ENCODE measurements around the gene FARP1.

GRCh38 chr13:98221234-98221633 is 78.3 kb downstream of the FARP1 start:
- TF ChIP-seq, protein P1, sequence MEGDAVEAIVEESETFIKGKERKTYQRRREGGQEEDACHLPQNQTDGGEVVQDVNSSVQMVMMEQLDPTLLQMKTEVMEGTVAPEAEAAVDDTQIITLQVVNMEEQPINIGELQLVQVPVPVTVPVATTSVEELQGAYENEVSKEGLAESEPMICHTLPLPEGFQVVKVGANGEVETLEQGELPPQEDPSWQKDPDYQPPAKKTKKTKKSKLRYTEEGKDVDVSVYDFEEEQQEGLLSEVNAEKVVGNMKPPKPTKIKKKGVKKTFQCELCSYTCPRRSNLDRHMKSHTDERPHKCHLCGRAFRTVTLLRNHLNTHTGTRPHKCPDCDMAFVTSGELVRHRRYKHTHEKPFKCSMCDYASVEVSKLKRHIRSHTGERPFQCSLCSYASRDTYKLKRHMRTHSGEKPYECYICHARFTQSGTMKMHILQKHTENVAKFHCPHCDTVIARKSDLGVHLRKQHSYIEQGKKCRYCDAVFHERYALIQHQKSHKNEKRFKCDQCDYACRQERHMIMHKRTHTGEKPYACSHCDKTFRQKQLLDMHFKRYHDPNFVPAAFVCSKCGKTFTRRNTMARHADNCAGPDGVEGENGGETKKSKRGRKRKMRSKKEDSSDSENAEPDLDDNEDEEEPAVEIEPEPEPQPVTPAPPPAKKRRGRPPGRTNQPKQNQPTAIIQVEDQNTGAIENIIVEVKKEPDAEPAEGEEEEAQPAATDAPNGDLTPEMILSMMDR (IDR thresholded peaks at IDR 0.05), result no peak
- TF ChIP-seq FOXJ3 (CRISPR knock-in tag; IDR thresholded peaks at IDR 0.05; ENCODE audit: borderline replicate concordance), result no peak
- TF ChIP-seq CREM (CRISPR knock-in tag; IDR thresholded peaks at IDR 0.05), result no peak
- TF ChIP-seq ATF3 (CRISPR knock-in tag; conservative IDR thresholded peaks at IDR 0.05), result no peak
- TF ChIP-seq NR3C1 (CRISPR knock-in tag; conservative IDR thresholded peaks at IDR 0.05; ENCODE audit: low read depth), result no peak
- TF ChIP-seq CREB1 (CRISPR knock-in tag; IDR thresholded peaks at IDR 0.05), result no peak
- no peak for TF ChIP-seq NR1H2 (CRISPR knock-in tag; IDR thresholded peaks at IDR 0.05)
- no peak for TF ChIP-seq NFE2L1 (CRISPR knock-in tag; IDR thresholded peaks at IDR 0.05)
- no peak for TF ChIP-seq MAX (CRISPR knock-in tag; IDR thresholded peaks at IDR 0.05)
- no peak for TF ChIP-seq KAT7 (CRISPR knock-in tag; IDR thresholded peaks at IDR 0.05; ENCODE audit: borderline replicate concordance)

All from WTC11 (cell line).